ENCODE data around the gene NXN.

GRCh38 chr17:848402-848801 lies 131.2 kb downstream of the NXN start:
- TF ChIP-seq POLR2A (IDR thresholded peaks at IDR 0.05) = no peak
- TF ChIP-seq POLR2AphosphoS5 (IDR thresholded peaks at IDR 0.05) = no peak
- no peak for TF ChIP-seq CTCF (IDR thresholded peaks at IDR 0.05)

Data from gastroesophageal sphincter (tissue), 3 donors.